HG02798 (cell line): ENCODE measurements around the gene DNAH3.
"Not testable (repeated sequence)": the region's sequence is repeated elsewhere in the genome, so short reads cannot be mapped to it uniquely, and the experiment has no call there.

Experiments used
- ATAC-seq: cut with Tn5 transposase; IDR thresholded peaks from one replicate; pipeline ENCODE4 v1.9.1; 2021; ENCODE audit warnings: mild to moderate bottlenecking; ENCODE audit not compliant: unreplicated experiment, poor library complexity

Gene DNAH3

GRCh38 chr16:21150375-21151001 is at the start of gene DNAH3:
Gene DNAH3, minus strand, starts transcription at chr16:21150846. Its CDS starts 527 bp downstream, at chr16:21150319.
- no peak for ATAC-seq

GRCh38 chr16:21199607-21200218 is 49.1 kb upstream of the DNAH3 start:
- ATAC-seq, result no peak

- no peak for ATAC-seq
Observed at GRCh38 chr16:21197621-21198020, 47.0 kb upstream of the DNAH3 start.

- ATAC-seq, result no peak
Observed at GRCh38 chr16:21197112-21197511, 46.5 kb upstream of the DNAH3 start.

- ATAC-seq, result not testable (repeated sequence)
Observed at GRCh38 chr16:21195330-21195729, 44.7 kb upstream of the DNAH3 start.

- no peak for ATAC-seq
Observed at GRCh38 chr16:21194771-21195301, 44.2 kb upstream of the DNAH3 start.

- ATAC-seq, result no peak
Observed at GRCh38 chr16:21192991-21193390, 42.3 kb upstream of the DNAH3 start.

GRCh38 chr16:21190599-21190998 is 40.0 kb upstream of the DNAH3 start:
- ATAC-seq, result no peak

GRCh38 chr16:21190013-21190412 is 39.4 kb upstream of the DNAH3 start:
- ATAC-seq, result no peak

GRCh38 chr16:21189311-21189710 is 38.7 kb upstream of the DNAH3 start:
- no peak for ATAC-seq

- no peak for ATAC-seq
Observed at GRCh38 chr16:21186326-21186691, 35.7 kb upstream of the DNAH3 start.

GRCh38 chr16:21185659-21186325 is 35.1 kb upstream of the DNAH3 start:
- ATAC-seq, result no peak

- no peak for ATAC-seq
Observed at GRCh38 chr16:21184834-21185233, 34.2 kb upstream of the DNAH3 start.

- ATAC-seq, result no peak
Observed at GRCh38 chr16:21183995-21184394, 33.3 kb upstream of the DNAH3 start.

- ATAC-seq, result no peak
Observed at GRCh38 chr16:21179983-21180365, 29.3 kb upstream of the DNAH3 start.

- no peak for ATAC-seq
Observed at GRCh38 chr16:21179126-21179982, 28.7 kb upstream of the DNAH3 start.

GRCh38 chr16:21175397-21175796 is 24.8 kb upstream of the DNAH3 start:
- ATAC-seq, result no peak

- ATAC-seq, result no peak
Observed at GRCh38 chr16:21172650-21173049, 22.0 kb upstream of the DNAH3 start.

- ATAC-seq, result not testable (repeated sequence)
Observed at GRCh38 chr16:21170116-21170515, 19.5 kb upstream of the DNAH3 start.

- ATAC-seq, result no peak
Observed at GRCh38 chr16:21169249-21169981, 18.8 kb upstream of the DNAH3 start.
